Measurements from ENCODE around the gene KIAA0319L. TPM values are rescaled to one million over a fixed set of nuclear protein-coding genes. Genes with fewer than 3 reads are reported as not detected.

KIAA0319L gene
- total and polyA plus RNA-seq, 9 donors: 18.2 to 78.3 (median 42.7) TPM

DNA sequence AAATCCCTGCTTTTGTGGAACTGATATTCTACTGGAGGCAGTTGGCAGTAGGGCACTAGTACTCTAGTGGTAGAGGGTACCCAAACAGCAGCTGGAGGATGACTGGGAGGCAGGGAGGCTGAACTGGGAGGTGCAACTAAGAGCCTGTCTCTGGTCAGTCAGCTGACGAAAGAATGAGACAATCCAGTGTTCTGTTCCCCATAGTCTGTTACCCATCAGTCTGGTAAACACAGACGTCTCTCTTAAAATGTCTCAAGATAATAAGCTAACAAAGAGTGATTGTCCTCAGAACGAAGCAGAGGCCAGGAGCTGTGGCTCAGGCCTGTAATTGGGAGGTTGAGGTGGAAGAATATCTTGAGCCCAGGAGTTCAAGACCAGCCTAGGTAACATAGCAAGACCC, 46.3 kb upstream of the KIAA0319L start:
- DNase-seq: no peak
- no peaks in the 10 kb centered on the region for H3K27me3 ChIP-seq
- no peak overlapping the region for H3K27ac ChIP-seq
- no peaks in the 10 kb centered on the region for H3K4me1 ChIP-seq (ENCODE audit: insufficient read depth)
- WGBS, 3 donors: 73 to 79% (median 79%) methylated on average over 3 of the region's 3 CpGs
- no peak overlapping the region for H3K4me3 ChIP-seq
- TF ChIP-seq POLR2A (IDR thresholded peaks at IDR 0.05): no peak
- TF ChIP-seq, protein P1, sequence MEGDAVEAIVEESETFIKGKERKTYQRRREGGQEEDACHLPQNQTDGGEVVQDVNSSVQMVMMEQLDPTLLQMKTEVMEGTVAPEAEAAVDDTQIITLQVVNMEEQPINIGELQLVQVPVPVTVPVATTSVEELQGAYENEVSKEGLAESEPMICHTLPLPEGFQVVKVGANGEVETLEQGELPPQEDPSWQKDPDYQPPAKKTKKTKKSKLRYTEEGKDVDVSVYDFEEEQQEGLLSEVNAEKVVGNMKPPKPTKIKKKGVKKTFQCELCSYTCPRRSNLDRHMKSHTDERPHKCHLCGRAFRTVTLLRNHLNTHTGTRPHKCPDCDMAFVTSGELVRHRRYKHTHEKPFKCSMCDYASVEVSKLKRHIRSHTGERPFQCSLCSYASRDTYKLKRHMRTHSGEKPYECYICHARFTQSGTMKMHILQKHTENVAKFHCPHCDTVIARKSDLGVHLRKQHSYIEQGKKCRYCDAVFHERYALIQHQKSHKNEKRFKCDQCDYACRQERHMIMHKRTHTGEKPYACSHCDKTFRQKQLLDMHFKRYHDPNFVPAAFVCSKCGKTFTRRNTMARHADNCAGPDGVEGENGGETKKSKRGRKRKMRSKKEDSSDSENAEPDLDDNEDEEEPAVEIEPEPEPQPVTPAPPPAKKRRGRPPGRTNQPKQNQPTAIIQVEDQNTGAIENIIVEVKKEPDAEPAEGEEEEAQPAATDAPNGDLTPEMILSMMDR (IDR thresholded peaks at IDR 0.05): no peak
- no peak for TF ChIP-seq EP300 (IDR thresholded peaks at IDR 0.05)
- H3K36me3 ChIP-seq: no peaks in the 10 kb centered on the region
- no peaks in the 10 kb centered on the region for H3K9me3 ChIP-seq
- intact Hi-C loops (cut with DNase I): no loop called here

DNA sequence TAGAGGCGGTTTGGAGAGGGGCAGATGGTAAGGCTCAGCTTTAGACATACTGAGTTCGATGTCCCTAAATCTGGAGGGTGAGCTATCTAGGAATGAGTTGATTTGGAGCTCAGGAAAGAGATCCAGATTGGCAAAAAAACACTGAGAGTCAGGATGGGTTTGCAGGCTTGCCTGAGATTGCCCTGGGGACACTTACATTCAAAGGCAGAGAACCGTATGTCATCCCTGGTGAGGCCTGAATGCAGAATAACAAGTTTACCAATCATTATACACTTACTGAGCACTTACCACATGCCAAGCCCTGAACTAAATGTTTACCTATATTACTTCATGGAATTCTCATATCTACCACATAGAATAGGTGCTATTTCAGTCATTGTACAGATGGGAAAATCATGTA, 43.4 kb upstream of the KIAA0319L start:
- H3K9me3 ChIP-seq: no peaks in the 10 kb centered on the region
- H3K27ac ChIP-seq: no peak overlapping the region
- no peak overlapping the region for H3K4me3 ChIP-seq
- no peak for TF ChIP-seq EP300 (IDR thresholded peaks at IDR 0.05)
- TF ChIP-seq, protein P1 (IDR thresholded peaks at IDR 0.05): no peak
- TF ChIP-seq POLR2A (IDR thresholded peaks at IDR 0.05): no peak
- no peaks in the 10 kb centered on the region for H3K36me3 ChIP-seq
- intact Hi-C loops (cut with DNase I): no loop called here
- 91 to 96% (median 92%) methylated on average over 3 of the region's 3 CpGs for WGBS, 3 donors
- no peak for DNase-seq
- no peaks in the 10 kb centered on the region for H3K27me3 ChIP-seq
- no peaks in the 10 kb centered on the region for H3K4me1 ChIP-seq (ENCODE audit: insufficient read depth)

DNA sequence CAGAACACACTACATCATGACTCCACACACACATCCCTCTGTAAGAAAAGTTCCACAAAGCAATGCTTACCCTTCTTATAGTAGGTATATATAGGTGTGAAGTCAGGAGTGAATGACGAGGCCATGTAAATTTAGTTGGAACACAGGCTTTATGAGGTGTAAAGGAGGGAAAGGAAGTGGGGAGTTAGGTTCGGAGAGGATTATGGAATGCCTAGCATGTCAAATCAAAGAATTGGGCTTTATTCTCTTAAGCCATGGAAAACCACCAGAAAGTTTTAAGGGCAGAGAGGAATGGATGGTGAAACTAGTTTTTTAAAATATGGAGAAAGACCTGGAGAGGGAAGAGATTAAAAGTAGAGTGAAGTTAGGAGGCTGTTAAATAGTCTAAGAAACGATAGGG, 42.2 kb upstream of the KIAA0319L start:
- intact Hi-C loops (cut with DNase I): no loop called here
- Histone ChIP-seq H3K36me3 (no peaks in the 10 kb centered on the region), H3K4me1 (ENCODE audit: insufficient read depth) (no peaks in the 10 kb centered on the region), H3K27me3 (no peaks in the 10 kb centered on the region), H3K9me3 (no peaks in the 10 kb centered on the region), H3K27ac (no peak overlapping the region), H3K4me3 (no peak overlapping the region)
- 76 to 84% (median 79%) methylated on average over 3 of the region's 3 CpGs for WGBS, 3 donors
- DNase-seq: no peak
- TF ChIP-seq, protein P1 (IDR thresholded peaks at IDR 0.05): no peak
- TF ChIP-seq EP300 (IDR thresholded peaks at IDR 0.05) (no peak), POLR2A (IDR thresholded peaks at IDR 0.05) (no peak)

DNA sequence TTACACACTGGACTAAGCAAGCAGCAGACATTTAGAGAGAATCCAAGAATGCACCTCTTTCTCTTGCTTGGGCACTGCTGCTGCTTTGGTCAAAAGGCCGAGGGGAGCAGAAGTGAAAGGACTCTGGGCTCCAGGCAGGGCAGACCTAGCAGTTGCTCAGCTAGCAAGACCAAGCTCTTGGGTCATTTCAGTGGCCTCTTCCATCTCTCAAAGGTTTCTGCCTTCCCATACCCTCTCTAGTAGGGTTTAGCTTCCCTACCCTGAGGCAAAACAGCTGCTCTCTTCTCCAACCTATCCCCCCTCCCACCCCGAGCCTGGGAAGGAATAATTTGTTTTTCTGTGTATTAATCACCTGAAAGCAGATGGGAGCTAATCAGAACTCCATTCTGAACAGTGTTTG, 41.7 kb upstream of the KIAA0319L start:
- 42 to 78% (median 73%) methylated on average over 2 of the region's 2 CpGs for WGBS, 3 donors
- Histone ChIP-seq H3K4me3 (no peak overlapping the region), H3K27me3 (no peaks in the 10 kb centered on the region), H3K36me3 (no peaks in the 10 kb centered on the region), H3K9me3 (no peaks in the 10 kb centered on the region), H3K27ac (no peak overlapping the region), H3K4me1 (ENCODE audit: insufficient read depth) (no peaks in the 10 kb centered on the region)
- TF ChIP-seq, protein P1 (IDR thresholded peaks at IDR 0.05): no peak
- no peak for TF ChIP-seq POLR2A (IDR thresholded peaks at IDR 0.05)
- TF ChIP-seq EP300 (IDR thresholded peaks at IDR 0.05): no peak
- intact Hi-C loops (cut with DNase I): no loop called here
- DNase-seq: no peak

DNA sequence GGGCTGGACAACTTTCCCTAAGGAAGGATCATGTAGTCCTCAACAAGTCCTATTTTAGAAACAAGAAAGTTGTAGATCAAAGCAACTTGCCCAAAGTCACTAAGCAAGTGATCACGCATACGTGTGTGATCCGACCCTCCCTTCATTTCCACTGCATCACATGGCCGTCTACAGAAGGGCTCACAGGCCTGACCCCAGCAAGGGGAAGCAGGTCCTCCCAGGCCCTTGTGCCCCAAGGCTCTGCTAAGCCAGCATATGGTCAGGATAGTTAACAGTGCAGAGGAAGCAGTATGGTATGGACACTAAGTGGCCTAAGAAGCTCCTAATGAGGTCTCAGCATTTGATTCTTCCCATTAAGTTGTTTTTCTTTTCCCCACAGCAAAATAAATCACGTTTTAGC, 40.7 kb upstream of the KIAA0319L start:
- H3K4me3 ChIP-seq: no peak overlapping the region
- H3K27ac ChIP-seq: no peak overlapping the region
- H3K9me3 ChIP-seq: no peaks in the 10 kb centered on the region
- 82 to 85% (median 85%) methylated on average over 5 of the region's 5 CpGs for WGBS, 3 donors
- TF ChIP-seq POLR2A (IDR thresholded peaks at IDR 0.05): no peak
- TF ChIP-seq, protein P1 (IDR thresholded peaks at IDR 0.05): no peak
- H3K4me1 ChIP-seq (ENCODE audit: insufficient read depth): no peaks in the 10 kb centered on the region
- H3K36me3 ChIP-seq: no peaks in the 10 kb centered on the region
- no peaks in the 10 kb centered on the region for H3K27me3 ChIP-seq
- intact Hi-C loops (cut with DNase I): no loop called here
- DNase-seq: no peak
